HG02759 (cell line): ENCODE measurements around the gene EGFL7.

Experiments
- ATAC-seq: cut with Tn5 transposase; IDR thresholded peaks from one replicate; pipeline ENCODE4 v1.9.1; 2021; ENCODE audit warnings: mild to moderate bottlenecking, moderate library complexity; ENCODE audit not compliant: unreplicated experiment

The EGFL7 gene

DNA sequence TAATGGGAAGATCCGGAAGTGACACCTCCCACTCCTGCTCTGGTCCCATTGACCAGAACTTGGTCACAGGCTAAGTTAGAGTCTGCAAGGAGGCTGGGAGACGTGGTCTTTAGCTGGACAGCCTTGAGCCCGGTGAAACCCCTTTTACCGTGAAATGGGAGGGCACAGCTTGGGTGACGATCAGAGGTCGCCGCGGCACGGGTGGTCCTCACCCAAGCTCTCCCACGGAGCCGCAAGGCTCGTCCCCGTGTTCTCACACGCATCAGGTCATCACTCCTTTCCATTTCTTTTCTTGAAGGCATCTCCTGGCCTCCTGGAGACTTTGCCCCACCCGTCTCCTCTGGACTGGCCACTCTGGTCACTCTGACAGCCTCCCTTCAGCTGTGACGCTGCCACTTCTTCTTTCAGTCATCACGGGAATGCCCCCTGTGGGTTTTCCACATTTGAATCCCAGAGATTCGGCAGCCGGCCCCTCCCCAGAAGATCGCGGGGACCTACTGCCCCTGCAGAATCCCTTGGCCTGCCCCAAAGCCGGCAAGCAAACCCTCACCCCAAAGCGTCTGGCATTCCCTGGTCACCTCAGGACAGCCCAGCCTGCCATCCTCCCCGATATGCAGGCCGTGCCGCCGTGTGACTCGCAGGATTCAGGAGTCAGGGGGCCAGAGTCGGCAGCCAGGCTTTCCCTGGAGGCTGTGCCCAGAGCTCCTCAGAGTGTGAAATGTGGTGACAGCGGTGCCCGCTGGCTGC, 18.9 kb upstream of the EGFL7 start:
- no peak for ATAC-seq

DNA sequence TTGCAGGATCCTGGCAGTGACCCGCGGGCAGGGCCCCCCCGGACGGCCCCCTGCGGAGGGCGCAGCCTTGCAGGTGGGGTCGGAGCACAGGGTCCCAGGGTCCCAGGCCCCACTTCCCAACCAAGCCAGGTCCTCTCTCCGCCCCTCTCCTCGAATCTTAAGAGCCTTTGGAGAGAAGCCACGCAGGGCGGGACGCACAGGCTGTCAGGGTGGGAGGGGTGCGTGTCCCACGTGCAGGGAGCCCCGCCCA, 18.4 kb upstream of the EGFL7 start:
- no peak for ATAC-seq

DNA sequence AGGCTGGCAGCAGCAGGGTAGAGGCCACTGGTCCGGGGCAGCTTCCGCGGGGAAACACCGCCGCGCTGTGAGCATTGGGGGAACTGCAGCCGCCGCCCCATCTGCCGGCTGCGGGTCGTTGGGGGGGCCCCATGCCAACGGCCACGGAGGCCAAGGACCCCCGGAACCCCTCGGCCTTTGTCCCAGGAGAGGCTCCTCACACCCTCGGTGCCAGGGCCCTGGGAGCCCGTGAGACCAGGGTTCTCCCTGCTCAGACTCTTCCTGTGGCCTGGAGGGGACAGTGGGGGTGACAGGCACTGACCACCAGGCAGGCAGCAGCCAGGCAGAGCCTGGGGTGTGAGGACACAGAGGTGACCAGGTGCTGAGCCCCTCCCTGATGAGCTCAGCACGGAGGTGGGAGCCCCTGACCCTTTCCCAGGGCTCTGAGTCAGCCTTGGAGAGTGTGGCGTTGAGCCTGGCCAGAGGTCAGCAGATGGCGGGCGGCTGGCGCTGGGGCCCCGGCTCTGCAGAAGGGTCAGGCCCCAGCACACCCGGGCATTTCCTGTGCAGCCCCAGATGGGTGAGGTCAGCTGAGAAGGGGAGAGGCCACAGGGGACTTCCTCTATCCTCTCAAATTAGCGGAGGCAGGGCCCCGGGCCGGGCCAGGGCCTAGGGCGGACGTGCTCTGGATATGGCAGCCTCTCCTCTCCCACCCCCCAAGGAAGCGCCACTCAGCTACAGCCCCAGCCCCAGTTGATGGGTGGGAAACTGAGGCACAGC, 17.9 kb upstream of the EGFL7 start:
- ATAC-seq, result peak; percentile 61

DNA sequence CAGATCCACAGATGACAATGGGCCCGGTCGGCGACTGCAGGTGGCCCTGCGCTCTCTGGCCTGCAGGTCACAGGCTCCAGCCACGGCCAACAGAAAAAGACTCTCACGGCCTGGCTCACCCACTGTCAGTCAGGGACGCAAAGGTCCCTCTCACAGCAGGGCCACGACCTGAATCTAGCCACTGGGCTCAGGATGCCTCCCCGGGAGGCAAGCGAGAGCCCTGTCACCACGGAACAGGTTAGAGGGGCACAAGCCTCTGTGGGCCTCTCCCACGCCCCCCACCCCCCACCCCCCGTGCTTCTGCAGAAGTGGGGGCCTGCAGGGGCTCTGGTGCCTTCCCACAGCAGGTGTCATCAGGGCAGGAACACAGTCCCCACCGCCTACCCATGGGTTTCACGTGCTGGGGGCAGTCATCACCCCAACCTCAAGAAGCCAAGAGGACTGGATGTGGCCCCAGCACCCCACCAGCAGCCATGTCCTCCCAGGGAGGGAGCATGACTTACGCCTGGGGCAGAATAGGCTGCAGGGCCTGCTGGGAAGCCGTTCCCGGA, 17.3 kb upstream of the EGFL7 start:
- no peak for ATAC-seq

DNA sequence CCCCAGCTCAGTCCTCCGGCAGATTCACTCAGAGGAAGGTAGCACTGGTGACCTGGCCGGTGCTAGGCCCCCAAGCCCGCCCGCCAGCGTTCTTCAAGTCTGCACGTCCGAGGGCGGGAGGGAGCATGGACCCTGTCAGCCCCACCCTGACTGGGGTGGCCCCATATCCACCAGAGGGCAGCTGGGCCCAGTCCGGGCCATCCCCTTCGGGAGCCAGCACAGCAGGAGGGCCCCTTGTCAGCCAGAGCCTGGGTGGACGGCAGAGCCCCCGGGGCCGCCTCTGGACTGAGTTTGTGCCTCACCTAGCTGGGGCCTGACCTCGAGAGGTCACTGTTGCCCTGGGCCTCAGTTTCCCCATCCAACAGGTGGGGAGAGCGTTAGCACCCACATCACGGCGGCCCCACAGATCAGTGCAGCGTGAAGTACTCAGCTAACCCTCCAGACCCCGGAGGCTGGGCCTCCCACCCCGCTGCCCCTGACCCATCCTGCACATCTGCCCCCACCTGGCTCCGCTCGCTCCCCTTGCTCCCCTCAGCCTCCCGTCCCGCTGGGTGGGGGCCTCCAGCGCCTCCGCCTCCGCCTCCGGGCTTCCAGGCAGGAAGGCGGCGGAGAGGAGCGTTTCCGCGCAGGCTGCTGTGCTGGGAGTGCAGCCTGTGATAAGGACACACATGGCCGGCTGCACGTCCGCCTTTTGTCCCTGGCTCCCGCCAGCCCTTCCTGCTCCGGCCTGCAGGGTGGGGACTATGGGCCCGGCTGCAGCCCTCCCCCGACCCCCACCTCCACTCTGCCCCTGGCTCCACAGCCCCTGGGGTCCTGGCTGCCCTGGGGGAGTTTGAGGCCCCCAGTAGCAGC, 16.6 kb upstream of the EGFL7 start:
- ATAC-seq, result no peak

DNA sequence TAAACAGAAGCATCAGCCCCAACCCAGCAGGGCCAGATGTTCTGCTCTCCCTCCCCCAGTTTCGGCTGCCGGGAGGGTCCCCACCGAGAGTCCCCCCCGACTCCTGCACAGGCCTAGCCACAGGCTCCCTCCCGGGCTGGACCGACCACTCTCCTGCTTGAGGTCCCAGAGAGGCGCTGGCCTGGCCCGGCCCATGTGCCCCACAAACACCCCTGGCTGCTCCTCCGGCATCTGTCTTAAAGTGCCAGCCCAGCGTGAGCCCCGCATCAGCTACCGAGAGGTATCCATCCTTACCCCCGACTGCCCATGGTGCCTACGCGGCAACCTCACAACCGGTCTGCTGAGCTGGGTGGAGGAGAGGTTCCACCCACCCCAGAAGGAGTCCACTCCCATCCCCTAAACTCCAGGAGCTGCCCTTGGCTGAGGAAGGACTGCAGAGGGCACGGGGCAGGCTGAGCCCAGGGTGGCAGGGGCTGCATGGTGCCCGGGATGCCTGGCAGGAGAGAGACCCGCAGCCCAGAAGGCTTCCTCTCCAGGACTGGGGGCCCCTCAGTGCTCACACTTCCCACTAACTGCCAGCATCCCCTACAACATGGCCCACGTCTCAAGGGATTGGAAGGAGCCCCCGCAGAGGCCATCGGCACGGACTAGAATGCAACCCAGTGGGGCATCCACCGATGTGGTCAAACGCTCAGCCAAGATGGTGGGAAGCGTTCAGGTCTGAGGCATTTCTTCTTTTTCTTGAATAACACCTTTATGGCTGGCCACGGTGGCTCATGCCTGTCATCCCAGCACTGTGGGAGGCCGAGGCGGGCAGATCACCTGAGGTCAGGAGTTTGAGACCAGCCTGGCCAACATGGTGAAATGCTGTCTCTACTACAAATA, 15.6 kb upstream of the EGFL7 start:
- ATAC-seq, result no peak

DNA sequence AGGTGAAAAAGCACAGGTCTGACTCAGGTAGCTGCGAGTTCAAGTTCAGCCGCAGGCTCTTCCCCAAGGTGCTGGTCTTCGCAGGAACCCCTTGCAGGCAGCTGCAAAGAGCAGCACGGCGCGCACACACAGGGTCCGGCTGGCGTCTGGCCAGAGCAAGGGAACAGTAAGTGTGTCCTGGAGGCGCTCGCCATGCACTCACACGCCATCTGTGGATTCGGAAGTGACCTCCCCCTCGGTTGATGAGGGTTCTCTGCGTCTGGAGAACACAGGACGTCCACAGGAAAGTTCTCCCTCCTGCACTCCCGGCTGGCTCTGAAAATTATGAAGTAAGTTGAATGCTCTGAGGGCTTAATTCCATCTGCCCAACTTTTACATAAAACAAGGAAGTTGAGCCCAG, 14.0 kb upstream of the EGFL7 start:
- no peak for ATAC-seq

DNA sequence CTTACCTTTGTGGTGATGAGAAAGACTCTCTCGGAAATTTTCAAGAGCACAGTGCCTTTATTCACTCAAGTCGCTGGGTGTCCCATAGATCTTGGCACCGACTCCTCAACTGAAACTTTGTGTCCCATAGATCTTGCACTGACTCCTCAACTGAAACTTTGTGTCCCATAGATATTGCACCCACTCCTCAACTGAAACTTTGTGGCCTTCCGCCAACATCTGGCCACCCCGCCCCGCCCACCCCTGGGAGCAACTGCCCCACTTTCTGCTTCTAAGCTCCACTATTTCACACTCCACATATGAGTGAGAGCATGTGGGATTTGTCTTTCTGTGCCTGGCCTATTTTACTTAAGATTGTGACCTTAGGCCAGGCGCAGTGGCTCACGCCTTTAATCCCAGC, 12.7 kb upstream of the EGFL7 start:
- ATAC-seq, result no peak

DNA sequence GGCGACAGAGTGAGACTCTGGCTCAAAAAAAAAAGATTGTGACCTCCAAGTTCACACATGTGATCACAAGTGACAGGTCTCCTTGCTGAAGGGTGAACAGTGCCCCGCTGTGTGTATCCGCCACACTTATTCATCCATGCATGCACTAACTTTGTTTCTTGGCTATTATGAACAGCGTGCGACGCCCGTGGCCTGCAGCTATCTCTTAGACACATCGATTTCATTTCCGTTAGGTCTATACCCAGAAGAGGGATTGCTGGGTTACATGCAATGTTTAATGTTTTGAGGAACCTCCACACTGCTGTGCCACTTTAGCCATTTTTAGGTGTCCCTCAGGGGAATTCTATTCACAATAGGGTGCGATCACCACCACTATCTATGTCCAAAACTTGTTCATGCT, 12.1 kb upstream of the EGFL7 start:
- ATAC-seq, result no peak

DNA sequence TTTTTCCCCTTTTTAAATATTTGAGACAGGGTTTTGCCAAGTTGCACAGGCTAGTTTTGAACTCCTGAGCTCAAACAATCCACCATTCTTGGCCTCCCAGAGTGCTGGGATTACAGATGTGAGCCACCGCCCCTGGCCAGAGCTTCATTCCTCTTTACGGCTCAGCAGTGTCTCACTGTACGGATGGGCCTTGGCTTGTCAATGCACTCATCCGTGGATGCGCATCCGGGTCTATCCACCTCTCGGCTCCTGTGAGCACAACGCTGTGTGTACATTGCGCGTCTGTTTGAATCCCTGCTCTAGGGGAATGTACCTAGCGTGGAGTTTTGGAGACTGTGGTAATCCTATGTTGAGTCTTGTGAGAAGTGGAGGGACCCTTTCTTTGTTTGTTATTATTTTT, 10.9 kb upstream of the EGFL7 start:
- ATAC-seq, result no peak

DNA sequence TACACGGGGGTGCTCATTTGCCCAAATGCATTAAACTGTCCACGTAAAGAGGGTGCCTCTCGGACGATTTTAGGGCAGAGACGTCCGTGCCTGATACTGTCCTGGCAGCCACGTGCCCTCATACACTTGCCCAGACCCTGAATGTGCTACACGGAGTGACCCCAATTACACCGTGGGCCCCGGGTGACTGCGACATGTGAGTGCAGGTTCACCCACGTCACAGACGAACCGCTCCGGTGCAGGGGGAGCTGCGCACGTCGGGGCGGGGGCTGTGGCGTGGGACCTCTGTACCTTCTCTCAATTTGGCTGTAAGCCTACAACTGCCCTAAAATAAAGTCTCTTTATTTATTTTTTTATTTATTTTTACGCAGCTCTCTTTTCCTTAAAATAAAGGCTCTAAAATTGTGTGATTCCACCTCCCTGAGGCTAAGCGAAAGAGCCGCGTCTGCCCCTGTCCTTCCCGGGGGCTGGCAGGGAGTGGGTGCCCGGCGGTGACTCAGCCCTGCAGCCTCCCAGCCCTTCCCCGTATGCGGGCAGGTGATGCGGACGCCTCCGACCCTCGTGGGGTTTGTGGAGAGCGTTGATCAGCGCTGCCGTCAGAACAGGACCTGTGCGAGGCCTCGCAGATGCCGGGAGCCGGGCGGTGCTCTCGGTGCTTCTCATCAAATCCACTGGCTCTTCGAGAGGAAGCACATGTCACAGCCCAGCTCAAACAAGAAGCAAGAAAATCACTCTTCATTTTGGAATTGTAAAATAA, 9.2 kb upstream of the EGFL7 start:
- no peak for ATAC-seq

DNA sequence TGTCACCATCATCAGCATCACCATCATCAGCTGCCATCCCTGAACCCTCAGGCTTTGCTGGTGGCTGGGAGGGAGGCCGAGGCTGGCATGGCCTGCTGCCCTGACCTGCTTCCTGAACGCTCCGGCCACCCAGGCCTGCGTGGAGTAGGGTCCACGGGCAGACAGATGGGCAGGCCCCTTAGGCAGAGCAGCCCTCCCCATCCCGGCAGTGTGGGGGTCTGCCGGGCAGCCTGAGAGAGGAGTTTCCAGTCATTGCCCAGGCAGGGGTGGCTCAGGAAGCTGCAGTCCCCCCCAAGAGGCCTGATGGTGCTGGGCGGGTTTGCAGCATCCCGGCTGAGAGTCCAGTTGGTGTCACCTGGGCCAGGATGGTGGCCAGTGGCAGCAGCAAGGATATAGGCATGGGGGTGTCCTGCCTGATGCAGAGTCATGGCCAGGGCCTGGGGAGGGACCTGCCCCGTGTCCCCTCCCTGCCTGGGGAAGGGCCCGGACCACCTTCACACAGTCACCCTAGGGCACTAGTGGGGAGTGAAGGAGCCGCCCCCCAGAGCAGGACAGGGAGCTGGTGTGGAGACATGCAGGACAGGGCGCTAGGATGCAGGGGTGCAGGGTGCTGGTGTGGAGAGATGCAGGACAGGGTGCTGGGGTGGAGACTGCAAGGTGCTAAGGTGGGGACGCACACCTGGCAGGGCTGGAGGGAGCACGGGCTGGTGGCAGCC, 7.7 kb upstream of the EGFL7 start:
- no peak for ATAC-seq

DNA sequence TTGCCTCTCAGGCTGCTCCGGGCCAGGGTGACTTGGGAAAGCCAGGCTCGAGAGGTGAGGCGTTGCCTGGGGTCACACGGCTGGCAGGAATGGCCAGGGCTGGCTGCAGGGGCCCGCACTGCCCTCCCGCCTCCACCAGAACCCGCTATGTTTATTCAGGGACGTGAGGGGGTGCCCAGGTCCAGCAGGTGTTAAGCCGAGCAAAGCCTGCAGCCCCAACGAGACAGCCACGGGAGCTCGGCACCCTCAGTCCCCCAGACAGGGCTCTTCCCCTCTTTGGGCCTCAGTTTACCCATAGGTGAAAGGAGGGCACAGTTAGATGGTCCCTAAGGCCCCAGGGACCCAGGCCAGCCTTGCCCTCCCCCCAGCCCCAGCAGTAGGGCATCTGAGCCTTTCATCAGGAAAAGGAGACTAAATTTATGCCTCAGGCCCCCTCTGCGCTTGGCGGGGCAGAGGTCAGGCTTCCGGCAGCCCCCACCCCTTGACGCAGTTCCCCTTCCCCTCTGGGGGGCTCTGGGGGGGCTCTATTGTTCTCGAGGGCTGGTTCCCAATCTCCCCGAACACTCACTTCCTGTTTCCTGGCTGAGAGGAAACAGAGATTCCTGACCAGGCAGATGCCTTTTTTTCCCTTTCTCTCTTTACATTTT, 7.1 kb upstream of the EGFL7 start:
- no peak for ATAC-seq

DNA sequence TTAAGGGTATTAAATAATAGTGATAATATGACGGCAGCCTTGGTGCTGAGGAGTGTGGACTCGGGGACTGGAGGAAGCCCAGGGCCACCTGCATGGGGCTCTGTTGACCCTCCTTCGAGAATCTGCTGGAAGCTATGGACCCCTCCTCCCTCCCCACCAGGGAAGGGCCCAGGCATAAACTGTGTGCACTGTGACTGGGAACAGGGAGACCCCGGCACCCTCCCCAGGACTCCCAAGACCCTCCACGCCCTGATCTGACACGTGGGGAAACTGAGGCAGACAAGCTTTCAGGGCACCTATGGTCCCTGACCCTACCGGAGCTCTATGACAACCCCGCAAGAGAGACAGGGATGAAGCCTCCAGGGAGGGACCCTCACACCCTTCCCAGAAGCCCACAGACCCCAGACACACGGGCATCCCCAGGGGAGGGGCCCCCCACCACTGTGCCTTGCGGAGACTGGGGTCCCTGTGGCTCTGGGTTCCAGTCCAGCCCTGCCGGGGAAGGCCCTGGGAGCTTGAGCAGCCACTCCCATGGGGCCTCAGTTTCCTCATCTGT, 6.5 kb upstream of the EGFL7 start:
- ATAC-seq, result no peak

DNA sequence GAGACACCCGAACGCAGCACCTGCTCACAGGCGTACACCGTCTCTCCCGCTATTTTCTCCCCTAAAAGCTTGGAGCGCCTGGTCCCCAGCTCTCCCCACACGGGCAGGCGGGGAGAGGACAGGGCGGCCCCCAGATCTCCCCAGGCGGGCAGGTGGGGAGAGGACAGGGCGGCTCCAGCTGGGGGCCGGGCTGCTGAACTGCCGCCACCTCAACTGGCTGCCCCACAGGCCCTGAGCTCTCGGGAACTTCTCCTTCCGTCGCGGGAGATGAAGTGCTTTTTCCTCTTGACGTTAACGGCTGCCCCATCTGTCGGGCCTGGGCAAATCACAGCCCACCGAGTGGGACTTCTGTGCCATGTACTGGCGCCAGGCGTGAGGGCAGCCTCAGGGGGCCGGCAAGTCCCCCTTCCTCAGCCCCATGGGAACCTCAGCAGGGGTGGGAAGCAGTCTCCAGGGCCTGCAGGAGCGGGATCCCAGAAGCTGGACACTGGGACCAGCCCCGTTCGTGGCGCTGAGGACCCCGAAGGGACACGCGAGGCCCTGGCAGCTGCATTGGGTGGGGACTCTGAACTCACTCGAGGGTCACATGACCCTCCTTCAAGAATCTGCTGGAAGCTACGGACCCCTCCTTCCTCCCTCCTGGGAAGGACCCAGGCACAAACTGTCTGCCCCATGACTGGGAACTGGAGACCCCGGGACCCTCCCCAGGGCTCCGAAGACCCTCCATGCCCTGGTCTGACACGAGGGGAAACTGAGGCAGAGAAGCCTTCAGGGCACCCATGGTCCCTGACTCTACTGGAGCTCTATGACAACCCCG, 5.7 kb upstream of the EGFL7 start:
- ATAC-seq, result no peak

DNA sequence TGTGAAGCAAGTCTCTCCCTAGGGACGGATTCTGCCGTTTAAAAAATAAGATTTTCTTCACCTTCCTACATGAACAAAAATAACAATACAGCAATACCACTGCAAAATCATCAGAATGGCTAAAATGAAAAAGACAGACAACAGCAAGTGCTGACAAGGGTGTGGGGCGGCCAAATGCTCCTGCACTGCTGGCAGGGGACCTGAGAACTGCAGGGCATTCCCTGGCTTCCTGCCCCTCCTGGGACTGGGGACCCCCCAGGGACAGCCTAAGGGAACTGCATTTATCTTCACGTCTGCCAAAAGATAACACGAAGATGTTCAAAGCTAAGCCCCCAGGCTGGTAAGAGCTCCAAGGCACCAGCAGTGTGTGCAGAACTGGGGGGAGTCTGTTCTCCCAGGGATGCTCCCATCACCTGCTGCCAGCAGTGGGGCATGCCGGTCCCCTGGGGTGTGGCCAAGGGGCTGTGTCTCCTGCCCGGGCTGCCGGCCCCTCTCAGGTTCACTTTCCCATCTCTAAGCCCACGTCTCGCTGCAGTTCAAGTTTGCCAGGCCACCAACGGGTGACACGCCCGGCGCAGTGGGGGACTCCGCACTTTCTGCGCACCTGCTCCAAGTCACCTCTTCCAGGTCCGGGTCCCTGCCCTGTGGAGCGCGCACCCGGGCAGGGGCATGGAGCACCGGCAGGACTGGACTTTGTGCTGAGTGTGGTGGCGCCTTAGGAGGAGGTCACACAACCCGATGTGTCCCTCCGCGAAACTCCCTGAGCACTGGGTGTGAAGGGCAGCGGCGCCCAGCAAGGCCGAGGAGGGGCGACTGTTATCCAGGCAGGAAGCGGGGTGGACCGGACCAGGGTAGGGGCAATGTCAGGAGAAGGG, 4.5 kb upstream of the EGFL7 start:
- no peak for ATAC-seq
